ENCODE measurements around the gene CCL4.
"Not testable (repeated sequence)": the region's sequence is repeated elsewhere in the genome, so short reads cannot be mapped to it uniquely, and the experiment has no call there.

The CCL4 gene

DNA sequence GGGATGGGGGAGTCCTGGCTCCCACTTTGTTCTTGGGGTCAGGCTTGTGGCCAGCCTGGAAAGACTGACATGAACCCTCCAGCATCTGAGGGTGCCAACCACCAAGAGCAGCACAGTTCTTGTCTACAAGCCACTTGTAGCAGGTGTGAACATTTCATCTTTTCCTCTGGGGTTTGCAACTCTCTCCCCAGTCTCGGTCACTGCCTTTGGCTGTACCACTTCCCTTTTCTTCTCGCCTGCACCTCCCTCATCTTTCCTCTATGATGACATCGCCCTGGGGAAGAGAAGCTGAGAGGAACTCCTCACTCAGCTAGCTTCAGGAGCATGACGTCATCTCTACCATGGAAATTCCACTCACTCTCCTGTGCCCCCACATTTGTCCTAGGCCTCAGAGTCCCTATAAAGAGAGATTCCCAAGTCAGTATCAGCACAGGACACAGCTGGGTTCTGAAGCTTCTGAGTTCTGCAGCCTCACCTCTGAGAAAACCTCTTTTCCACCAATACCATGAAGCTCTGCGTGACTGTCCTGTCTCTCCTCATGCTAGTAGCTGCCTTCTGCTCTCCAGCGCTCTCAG, at the start of gene CCL4:
Gene CCL4, plus strand, starts transcription at position 427 of the 575 bp plus-strand sequence. Its CDS starts 79 bp downstream, at position 506.
- DNase-seq: not testable (repeated sequence)

DNA sequence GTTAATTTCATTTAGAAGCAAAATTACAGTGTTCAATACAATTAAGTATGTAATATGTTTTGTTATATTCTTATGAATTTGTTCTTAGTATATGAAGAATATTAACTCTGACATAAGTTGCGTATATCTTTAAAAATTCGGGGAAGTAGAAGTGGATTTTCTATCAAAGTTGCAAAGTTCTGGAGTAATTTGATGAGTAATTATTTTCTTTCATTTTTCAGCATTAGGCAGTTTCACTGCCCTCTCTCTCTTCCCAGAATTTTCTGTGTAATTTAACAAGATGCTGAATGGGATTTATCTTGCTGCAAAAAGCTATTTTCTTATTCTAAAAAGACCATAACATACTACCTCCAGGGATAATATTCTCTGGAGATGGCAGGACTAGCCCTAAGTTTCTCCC, 48.5 kb upstream of the CCL4 start:
- no peak for DNase-seq

DNA sequence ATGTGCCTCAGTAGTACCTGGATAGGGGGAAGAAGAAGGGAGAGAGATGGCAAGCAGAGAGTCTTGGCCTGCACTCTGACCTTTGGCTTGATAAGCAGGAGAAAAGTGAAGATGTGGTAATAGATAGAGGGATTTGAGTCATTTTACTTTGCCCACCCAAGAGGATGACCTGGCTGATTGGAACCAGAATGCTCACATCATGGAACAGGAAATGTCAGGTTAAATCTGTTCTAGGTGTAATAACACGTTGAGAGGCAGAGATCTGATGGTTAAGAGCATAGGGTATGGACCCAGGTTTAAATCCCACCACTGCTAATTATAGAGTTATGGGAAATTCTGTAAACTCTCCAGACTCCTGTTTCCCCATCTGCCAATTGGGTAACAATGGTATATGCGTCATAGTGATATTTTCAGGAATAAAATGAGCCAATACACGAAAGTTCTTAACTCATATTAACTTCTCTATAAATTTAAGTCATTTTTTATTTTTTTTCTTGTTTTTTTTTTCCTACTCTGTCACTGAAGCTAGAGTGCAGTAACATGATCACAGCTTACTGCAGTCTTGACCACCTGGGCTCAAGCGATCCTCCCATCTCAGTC, 47.6 kb upstream of the CCL4 start:
- DNase-seq: no peak

DNA sequence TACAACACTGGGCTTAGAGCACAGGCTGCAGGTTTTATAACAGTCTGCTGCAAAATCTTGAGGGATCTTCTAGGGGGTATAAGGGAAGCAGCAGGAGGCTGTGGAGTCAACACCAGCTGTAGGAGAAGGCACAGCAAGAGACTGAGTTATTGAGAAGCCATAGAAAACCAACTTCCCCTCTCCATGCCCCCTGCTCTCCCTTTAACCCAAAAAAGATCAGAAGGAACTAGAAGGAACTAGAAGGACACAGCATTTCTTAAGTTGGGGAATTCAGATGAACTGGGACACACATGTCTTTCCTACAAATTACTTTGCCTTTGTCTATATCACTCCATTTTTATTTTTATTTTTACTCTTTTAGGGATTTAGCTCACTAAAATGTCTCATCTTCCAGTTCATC, 45.7 kb upstream of the CCL4 start:
- no peak for DNase-seq

DNA sequence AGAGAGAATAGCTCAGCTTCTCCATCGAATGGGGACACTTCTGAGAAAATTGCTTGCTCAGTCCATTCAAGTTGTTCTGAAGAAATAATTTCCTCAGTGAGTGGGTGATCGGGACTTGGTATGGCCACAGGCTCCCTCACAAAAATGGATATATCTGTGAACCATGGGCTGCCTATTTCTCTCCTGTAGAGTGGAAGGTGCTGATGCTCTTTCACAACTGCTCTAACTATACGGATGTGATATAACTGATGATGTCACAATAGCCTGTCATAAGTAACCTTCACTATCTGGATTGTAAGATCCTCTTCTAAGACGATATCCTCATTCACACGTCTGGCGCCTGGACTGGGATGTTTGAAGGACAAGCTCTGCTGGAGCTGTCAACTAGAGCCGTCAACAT, 44.2 kb upstream of the CCL4 start:
- DNase-seq: no peak

DNA sequence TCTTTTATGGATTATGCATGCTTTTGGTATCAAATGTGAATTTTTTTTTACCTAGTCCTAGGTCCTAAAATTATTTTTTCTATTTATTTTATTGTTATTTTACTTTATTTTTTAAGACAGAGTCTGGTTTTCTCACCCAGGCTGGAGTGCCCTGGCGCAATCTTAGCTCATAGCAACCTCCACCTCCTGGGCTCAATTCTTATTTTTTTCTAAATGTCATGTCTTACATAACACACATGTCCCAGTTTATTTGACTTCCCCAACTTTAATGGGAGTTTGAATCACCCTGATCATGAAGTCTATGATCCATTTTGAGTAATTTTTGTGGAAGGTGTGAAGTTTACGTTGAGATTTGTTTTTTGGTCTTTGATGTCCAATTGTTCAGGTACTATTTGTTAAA, 42.8 kb upstream of the CCL4 start:
- DNase-seq: no peak

DNA sequence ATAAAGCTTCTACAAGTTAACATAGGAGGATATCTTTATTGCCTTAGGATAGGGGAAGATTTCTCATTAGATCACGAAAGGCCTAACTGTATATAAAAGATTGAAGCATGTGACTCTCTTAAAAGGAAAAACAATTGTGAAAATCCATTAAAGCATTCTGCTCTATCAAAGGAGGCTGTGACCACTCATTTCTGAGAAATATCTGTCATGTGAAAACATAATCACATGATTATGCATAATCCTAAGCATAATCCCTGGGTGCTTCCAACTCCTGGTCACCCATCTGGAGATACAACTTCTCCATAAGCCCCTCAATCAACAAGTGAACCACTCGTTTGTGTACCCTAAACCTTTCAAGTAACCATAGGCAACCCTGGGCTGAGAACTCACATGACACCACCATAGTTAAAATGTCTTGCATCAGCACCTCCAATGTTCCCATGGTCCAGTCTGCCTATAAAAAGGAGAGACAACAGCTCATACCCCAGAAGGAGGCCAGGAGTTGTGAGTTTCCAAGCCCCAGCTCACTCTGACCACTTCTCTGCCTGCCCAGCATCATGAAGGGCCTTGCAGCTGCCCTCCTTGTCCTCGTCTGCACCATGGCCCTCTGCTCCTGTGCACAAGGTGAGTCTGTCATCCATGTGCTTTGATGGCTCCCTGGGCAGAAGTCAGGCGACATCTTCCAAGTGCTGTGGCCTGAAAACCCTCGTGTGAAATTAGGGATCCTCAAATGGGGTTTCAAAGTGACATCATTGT, 39.7 kb upstream of the CCL4 start, which contains the start of gene CCL18:
Gene CCL18, plus strand, starts transcription at position 487 of the 756 bp plus-strand sequence. Its CDS starts 71 bp downstream, at position 558.
- no peak for DNase-seq

DNA sequence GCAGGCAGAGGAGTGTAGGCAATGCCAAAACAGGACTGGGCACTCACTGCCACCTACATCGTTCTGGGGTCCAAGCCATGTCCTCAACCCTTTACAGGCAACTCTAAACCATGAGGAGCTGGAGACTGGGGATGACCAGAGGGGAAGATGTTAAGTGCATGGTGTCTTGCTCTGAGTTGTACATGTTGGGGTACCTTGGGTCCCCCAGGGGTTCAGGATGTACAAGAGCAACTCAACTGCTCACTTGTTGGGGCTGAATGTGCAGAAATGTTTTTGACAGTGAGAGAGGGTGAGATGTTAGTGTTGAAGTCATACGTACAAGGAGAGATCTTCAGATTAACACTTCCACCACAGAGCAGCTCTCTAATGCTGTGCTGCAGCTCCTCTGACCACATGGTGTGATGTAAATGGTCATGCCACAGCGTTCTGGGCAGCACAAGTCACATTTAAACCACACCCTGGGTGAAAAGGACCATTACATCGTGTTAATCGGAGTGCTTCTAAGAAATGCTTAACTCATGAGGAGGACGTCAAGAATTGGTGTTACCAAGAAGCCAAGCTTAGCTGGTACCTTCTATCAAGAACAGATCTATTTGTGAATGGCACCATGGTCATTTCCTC, 37.2 kb upstream of the CCL4 start:
- no peak for DNase-seq

DNA sequence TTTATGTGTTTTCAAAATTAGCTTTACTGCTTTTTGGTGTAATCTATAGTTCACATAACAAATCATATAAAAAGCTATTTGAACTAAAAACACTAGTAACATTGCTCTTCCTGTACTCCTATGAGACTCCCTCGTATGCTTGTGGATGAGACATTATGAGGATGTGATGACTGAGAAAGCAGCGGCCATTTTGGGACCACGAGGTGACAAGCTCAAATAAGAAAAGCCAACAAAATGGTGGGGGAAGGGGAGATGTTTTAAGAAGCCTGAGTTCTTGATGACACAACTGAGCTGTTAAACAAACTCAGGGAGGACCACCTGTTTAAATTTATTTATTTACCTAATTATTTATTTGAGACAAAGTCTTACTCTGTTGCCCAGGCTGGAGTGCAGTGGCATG, 35.1 kb upstream of the CCL4 start:
- DNase-seq: no peak

DNA sequence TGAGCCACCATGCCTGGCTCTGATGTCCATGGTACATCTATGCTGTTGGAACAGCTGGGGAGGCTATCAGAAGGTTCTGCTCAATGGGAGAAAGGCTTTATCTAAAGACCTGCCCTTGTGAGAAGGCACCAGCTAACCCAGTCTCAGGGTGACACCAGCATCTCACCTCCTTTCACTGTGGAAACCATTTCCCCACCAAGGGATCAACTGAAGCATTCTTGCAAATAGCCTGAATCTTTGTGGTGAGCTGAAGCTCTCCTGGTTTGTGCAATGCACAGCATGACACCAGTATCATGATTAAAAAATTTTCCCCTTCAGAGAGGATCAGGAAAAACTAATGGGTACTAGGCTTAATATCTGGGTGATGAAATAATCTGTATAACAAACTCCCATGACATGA, 34.5 kb upstream of the CCL4 start:
- DNase-seq: no peak

DNA sequence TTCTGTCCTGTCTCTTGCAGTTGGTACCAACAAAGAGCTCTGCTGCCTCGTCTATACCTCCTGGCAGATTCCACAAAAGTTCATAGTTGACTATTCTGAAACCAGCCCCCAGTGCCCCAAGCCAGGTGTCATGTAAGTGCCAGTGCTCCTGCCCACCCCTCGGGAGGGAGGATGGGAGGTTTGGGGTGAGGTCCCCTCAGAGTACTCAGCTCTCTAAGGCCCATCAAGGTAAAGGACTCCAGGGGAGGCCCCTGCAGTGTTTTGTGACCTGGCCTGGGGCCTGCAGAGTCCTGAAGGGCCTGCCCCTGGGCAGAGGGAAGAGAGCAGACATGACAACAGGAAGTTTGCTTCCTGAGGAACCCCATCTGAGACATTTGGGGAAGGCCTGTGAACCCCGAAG, 33.2 kb upstream of the CCL4 start:
- DNase-seq: no peak

DNA sequence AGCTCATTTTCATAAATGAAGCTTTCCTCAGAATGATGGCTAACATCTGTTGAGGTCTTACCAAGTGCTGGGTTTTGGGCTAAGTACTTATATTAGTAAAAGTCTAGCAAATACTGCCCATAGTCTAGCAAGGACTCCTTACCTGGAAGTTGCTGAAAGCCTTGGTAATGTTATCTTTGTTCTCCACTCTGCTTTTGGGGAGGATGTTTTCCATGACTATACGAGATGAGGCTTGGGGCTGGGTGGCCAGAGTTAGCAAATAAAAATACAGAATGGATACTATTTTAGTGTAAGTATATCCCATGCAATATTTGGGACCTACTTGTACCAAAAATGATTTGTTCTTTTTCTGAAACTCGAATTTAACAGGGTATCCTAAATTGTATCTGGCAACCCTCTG, 31.9 kb upstream of the CCL4 start:
- DNase-seq: no peak

DNA sequence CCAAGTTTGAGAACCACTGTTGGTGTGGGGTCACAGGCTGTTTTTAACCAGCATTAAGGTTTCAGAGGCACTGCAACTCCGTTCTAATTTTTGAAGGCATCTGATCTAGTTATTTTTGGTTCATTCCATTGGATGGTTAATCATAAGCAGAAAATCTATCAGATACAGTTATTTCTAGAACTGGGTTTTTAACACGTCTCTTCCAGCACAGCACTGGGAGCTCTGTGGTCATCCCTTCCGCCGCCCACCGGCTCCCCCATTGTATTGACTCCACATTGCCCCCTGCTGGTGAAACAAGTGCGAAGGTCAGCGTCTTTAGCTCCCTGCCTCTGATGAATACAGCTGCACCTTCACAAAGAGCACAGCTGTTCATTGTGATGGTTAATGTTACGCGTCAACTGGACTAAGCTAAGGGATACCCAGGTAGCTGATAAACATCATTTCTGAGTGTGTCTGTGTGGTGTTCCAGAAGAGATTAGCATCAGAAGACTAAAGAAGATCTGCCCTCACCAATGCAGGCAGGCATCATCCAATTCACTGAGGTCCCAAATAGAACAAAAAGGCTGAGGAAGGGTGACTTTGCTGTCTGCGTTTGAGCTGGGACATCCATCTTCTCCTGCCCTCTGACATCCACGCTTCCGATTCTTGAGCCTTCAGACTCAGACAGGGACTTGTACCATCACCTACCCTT, 31.1 kb upstream of the CCL4 start:
- peak; percentile 20 for DNase-seq

DNA sequence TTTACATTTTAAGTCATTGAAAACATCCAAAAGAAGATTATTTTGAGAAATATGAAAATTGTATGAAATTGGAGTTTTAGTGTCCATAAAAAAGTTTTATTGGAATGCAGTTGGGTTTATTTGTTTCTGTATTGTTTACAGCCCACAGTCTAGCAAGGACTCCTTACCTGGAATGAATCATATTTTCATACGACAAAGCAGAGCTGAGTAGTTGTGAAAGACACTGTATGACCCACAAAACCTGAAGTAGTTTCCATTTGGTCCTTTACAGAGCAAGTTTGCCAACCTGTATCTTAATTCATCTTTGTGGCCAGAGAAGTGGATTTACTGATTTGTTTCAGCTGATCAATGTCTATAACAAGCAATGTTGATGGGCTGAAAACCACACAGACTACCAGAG, 29.3 kb upstream of the CCL4 start:
- no peak for DNase-seq

DNA sequence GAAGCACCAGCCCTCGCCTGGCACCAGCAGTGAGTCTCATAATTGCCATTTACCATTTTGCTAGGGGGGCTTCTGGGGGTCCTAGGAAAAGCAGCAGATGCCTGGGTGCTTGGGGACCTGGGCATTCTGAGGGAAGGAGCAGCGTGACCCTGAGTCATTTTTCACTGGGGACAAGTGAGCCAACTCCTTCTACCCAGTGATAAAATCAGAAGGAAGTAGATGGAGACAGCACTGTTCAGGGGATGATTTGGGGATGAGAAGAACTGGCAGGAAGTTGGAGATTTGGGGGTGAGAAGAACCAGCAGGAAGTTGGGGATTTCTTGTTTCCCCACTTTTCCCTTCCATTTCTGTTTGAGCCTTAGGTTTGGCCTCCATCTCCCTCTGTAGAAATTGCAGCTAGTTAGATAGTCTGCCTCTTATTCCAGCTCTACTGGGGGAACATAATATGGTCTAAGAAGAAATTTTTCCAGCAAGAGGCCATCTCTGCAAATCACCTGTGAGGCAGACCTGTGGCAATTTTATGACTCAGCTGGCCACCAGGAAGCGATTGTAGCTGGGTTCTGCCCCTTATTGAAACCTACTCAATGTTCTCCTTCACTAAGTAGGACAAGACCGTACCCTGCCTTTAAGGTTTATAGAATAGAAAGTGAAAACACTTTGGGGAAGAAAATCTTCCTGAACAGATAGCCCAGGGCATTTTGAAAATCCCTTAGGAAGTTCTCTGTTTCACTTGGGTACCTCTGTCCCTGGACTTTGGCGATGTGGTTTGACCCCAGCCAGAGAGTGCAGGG, 21.8 kb upstream of the CCL4 start:
- DNase-seq: not testable (repeated sequence)

DNA sequence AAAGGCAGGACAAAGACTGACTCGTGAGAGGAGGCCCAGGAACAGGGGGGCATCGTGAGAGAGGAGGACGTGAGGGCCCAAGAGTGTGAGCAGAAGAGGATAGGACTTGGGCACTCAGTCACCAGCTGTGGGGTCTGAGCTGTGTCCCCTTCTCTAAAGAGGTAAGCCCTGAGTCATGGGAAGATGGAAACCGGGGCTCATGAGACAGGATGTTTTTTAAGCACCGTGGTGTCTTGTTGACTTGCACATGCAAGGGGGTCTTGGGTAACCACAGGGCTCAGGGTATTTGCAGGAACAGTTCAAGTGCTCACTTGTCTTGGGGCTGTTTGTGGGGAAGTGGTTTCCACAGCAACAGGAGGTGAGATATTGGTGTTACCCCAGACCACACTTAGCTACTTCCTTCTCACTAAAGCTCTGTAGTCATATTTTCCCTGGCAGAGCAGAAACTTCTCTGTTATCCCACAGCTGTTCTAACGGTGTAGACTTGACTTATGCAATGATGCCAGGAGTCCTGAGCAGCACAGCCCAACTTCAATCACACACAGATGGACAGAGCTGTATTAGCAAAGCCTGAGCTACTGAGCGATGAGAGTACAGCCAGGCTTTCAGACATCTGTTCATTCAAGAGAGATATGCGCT, 21.0 kb upstream of the CCL4 start:
- DNase-seq: not testable (repeated sequence)

DNA sequence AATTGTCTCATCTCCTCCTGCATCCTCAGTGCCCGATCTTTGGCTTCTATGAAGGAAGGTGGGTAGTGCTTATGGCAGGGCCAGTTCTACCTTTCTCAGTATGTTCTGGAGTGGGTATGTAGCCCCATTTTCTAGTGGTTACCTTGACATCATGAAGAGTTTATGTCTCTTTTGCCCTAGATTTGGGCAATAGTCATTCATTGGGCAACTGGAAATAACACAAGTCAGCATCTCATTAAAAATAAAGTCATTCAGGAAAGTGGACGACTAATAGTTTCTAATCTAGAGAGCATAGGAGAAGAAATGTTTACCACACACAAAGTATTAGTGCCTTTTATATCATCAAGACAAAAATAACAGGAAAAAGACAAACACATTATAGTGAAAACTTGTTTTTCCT, 19.9 kb upstream of the CCL4 start:
- not testable (repeated sequence) for DNase-seq

DNA sequence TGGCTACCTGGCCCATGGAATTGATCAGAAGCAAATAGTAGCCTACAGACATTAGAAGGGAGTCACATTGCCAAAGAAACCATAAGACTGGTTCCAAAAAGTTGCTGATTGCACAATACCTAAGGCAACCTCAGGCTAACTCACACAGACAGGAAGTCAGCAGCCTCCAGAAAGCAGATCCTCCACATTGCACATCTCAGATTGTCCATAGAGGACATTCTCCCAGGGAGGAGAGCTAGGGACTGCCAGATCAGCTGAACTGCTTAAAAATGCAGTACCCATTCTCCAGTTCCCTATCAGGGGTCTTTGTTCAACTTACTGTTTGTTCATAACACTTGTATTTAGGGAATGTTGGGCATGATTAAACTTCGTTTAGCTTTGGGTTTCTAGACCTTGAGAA, 17.9 kb upstream of the CCL4 start:
- no peak for DNase-seq

DNA sequence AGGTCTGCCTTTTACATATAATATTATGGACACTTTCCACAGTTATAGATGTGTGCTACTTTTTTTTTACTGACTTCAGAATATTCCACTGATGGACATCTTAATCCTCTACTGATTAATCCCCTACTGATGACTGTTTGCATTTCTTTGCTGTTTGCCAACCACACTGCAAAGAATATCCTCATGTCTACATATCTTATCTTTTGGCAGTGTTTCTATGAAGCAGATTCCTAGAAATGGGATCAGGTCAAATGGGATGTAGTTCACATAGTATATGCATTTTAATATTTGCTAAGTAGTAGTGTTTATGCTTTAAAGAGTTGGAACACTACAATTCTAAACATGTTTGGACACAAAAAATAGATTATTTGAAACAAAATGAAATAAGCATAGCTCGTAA, 16.8 kb upstream of the CCL4 start:
- DNase-seq: no peak

DNA sequence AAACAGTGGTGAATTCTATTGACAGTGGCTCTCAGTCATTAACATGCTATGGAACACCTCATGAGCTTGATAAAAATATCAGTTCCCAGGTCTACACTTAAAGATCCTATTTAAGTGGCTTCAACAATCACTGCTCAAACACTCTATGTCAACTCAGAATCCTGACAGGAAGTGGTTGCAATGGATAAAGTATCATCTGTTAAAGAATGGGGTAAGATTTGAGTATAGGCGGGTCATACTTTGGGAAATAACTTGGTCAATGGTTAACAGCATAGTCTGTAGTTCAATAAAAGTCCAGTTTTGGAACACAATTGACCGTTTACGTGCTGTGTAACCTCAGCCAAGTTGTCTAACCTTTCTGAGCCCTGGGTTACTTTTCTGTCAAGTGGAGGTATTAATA, 16.2 kb upstream of the CCL4 start:
- DNase-seq: not testable (repeated sequence)

DNA sequence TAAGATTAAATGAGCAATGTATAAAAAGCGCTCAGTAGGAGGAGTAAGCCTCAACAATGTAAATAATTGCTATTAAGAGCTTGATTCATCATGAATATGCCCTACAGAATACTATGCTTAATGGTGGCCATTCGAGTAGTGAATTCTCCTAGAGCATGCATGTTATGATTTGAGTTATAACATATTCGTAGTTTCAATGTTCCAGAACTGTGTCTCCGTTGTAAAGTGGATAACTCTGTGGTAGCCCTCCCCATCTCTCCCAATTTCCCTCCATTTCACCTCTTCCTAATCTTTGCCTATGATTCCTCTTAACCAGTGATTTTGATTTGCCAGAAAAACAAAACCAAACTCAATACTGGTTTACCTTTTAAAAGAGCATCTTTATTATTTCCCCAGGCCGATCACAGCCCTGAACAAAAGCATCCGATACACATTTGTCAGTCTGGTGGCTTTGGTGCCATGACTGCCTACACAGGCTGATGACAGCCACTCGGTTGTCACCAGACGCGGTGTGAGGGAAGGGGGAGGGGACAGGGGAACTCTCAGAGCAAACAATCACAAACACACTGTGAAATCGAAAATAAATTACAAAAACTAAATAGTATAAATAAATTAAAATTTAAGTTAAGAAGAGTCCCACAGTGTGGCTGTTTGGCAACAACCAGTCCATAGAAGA, 15.6 kb upstream of the CCL4 start:
- not testable (repeated sequence) for DNase-seq
